GM12874 (cell line): ENCODE data around the gene WNT7B.

ENCODE experiments used
- TF ChIP-seq, protein P1 (sequence below): IDR thresholded peaks from 2 replicates; pipeline ENCODE4 v1.5.1; 2011; ENCODE audit warnings: low read depth, mild to moderate bottlenecking, control low read depth, low read length, moderate library complexity; ENCODE audit not compliant: insufficient read depth

WNT7B gene

DNA sequence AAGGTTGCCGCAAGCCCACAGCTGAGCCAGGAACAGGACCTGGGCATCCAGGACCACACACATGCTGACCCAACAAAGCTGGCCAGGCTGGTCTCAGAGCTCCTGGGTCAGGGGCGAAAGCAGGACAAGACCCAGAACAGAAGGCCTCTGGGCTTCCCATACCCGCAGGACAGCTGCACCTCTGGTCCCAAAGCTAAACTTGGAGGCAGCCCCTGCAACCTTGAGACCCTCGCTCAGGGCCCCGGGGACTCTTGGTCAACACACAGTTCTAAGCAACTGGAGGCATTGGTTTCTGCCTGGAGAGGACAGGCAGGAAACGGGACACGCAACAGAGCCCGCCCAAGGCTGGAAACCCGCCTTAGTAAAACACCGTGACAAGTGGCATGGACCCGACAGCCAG, 11.4 kb downstream of the WNT7B start:
- TF ChIP-seq, protein P1, sequence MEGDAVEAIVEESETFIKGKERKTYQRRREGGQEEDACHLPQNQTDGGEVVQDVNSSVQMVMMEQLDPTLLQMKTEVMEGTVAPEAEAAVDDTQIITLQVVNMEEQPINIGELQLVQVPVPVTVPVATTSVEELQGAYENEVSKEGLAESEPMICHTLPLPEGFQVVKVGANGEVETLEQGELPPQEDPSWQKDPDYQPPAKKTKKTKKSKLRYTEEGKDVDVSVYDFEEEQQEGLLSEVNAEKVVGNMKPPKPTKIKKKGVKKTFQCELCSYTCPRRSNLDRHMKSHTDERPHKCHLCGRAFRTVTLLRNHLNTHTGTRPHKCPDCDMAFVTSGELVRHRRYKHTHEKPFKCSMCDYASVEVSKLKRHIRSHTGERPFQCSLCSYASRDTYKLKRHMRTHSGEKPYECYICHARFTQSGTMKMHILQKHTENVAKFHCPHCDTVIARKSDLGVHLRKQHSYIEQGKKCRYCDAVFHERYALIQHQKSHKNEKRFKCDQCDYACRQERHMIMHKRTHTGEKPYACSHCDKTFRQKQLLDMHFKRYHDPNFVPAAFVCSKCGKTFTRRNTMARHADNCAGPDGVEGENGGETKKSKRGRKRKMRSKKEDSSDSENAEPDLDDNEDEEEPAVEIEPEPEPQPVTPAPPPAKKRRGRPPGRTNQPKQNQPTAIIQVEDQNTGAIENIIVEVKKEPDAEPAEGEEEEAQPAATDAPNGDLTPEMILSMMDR, result no peak

DNA sequence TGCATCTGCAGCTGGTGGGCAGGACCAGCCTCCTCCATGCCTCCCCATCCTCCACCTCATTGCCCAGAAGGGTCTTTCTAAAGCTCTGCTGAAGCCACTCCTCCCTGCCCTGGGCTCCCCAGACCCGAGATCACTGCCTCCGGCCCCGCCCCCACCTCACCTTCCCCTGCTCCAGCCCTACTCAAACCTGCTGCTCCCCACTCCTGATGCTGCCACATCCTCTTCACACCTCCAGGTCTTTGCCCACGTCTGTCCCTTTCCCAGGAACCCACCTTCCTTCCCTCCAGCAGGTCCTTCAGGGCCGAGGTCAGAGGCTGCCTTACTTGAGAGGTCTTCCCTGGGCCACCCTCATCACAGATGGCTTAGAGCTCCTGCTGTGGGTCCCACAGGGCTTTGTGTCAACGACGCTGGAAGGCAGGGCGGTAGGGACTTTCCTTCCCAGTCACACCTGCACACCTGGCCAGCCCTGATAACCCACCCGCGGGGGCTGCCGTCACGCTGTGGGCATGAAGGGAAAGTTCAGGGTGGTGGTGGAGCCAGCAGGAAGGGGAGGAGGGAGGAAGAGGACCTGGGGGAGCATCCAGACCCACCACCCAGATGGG, 11.9 kb downstream of the WNT7B start:
- TF ChIP-seq, protein P1, result no peak

DNA sequence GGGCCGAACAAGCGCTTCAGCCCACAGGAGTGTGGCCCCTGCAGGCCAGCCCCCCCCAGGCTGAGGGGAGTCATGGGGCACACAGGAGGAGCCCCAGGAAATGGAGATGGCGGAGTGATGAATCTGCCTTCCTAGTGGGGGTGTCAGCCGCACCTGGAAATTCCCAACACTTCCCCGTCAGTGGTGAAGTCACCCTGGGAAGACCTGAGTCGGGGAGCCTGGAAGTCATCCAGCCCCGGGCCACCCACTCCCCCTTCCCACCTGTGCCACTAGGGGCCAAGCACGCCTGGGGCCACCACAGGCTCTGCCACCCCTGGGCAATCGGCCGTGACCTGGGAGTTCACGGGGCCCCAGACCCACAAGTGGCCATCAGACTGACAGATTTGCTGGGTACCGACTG, 12.6 kb downstream of the WNT7B start:
- TF ChIP-seq, protein P1, result no peak

DNA sequence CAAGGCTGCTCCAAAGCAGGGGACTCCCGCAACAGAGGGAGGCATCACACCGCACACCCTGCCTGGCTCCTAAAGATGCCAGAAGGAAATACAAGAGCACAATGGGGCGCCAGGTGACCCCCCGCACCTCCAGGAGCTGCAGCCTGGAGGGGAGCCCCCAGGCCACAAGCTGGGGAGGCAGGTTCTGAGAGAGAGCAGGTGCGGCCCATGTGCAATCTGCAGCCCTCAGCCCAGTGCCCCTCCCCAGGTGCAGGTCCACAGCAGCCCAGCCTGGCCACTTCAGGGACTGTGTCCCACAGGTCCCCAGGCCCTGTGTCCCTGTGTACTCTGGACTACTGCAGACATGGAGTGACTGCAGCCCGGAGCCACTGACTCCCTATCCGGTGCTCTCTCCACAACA, 13.1 kb downstream of the WNT7B start:
- TF ChIP-seq, protein P1, result no peak

DNA sequence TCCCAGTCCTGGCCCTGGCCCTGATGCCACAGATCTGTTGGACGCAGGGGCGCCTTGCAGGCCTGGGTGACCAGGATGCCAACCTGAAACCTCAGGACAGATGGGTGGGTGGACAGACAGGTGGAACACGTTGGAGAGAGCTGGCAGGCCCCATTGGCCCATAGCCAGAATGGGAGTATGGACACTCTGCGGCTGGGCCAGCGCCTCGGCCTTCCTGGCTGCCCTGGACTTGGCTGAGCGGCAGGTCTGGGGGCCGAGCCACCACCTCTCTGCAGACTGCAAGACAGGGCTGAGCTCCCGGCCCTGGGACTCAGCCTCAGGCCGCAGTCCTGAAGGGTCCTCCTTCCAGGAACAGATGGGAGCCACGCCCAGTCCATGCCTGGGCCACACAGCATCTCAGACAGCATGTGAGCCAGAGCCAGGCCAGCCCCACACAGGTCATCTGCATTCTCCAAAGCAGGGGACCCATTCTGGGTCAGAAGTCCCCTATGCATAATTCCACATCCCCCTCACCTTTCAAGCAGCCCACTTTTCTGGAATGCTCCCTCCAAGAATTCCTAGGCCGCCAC, 14.1 kb downstream of the WNT7B start:
- TF ChIP-seq, protein P1, result no peak

DNA sequence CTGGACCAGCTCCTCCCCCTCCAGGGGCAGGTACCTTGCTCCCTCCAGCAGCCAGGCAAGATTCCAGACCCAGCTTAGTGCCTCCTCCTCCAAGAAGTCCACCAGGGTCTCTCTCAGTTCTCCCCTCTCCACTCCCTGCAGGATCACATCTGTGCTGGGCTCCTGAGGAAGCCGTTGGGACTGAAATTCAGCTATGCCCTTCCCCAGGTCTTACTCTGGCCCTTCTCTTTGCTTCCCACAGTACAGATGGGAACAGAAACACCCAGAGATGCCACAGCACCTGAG, 14.6 kb downstream of the WNT7B start:
- TF ChIP-seq, protein P1, result no peak

DNA sequence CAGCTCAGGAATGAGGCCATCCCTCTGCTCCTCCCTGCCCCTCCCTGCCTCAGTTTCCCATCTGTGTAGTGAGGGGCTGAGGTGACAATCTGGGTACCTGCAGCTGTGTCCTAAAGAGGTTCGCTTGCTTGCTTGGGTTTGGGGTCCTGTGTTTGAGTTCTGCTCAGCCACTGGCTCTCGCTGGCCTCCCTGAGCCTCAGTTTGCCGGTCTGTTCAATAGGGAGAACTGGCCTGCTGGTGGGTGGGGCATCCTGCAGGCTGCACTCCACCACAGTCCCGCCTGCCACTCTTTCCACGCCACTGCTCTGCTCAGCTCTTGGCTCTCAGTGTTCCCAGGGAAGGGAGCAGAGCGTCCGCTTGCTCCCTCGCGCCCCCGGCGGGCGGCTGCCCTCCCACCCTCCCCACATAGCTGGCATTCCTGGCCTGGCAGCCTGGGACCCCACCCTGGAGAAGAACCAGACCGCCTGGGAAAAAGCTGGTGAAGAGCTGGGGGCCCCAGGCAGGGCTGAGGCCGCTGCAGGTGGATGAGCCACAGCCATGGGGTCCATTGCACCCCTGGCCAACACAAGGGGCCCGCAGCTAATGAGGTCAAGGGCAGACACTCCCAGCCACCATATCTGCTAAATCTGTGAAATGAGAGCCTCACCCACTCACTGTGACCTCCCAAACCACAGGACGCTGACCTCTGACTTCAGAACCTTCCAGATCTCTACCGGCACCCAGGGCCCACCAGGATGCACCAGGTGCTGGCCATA, 15.1 kb downstream of the WNT7B start:
- TF ChIP-seq, protein P1, result no peak
